ENCODE results near the gene HIP1. TPM values are rescaled to one million over a fixed set of nuclear protein-coding genes. Genes with fewer than 3 reads are reported as not detected.
A peak's percentile ranks its signal among the peaks of the same experiment; 100 is the strongest.

The HIP1 gene
- total RNA-seq, 3 donors from 2014 or later: 0.90 to 2.3 (median 1.3) TPM

DNA sequence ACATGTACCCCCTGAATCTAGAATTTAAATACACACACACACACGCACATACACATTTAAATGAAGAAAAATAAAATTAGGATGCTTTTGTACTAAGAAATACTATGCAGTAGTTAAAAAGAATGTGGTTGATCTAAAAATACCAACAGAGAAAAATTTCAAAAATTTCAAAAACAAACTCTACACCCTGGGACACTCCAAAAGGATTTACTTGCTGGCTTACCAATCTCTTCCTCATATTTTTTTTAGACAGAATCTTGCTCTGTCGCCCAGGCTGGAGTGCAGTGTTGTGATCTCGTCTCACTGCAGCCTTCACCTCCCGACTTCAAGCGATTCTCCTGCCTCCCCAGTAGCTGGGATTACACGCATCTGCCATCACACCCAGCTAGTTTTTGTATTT, 80.9 kb downstream of the HIP1 start:
- no peaks in the 10 kb centered on the region for H3K9me3 Mint-ChIP-seq
- H3K36me3 Mint-ChIP-seq (ENCODE audit: insufficient read depth): no peaks in the 10 kb centered on the region
- no peak overlapping the region for H3K4me3 Mint-ChIP-seq
- H3K27me3 Mint-ChIP-seq (ENCODE audit: low read depth): no peaks in the 10 kb centered on the region
- peaks cover 4% of the 10 kb centered on the region for H3K4me1 Mint-ChIP-seq (ENCODE audit: low read depth)
- DNase-seq: no peak
- no peak for ATAC-seq

DNA sequence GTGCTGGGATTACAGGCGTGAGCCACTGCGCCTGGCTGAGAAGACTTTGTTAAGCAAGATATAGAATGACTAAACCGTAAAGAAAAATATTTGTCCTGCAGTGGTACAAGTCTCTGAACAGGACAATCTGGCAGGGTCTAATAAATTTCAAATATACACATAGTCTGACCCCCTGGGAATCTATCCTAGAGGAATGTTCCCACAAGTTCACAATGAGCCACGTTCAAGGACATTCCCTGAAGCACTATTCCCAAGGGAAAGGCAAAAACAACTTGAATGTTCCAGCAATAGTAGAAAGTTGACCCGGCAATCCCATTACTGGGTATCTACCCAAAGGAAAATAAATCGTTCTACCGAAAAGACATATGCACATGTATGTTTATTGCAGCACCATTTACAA, 82.0 kb downstream of the HIP1 start:
- no peaks in the 10 kb centered on the region for H3K4me1 Mint-ChIP-seq (ENCODE audit: low read depth)
- no peak for DNase-seq
- no peak for ATAC-seq
- H3K27me3 Mint-ChIP-seq (ENCODE audit: low read depth): no peaks in the 10 kb centered on the region
- no peaks in the 10 kb centered on the region for H3K36me3 Mint-ChIP-seq (ENCODE audit: insufficient read depth)
- no peak overlapping the region for H3K4me3 Mint-ChIP-seq
- no peaks in the 10 kb centered on the region for H3K9me3 Mint-ChIP-seq

DNA sequence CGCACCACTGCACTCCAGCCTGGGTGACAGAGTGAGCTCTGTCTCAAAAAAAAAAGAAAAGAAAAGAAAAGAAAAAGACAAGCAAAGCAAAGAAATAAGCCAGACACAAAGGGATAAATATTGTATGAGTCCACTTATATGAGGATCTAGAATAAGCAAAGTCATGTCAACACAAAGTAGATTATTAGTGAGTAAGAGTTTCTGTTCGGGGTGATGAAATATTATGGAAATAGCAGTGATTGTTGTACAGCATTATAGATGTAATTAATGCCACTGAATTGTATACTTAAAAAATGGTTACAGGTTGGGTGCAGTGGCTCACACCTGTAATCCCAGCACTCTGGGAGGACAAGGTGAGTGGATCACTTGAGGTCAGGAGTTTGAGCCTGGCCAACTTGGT, 83.2 kb downstream of the HIP1 start:
- Mint-ChIP-seq H3K4me3 (no peak overlapping the region), H3K9me3 (no peaks in the 10 kb centered on the region), H3K36me3 (ENCODE audit: insufficient read depth) (no peaks in the 10 kb centered on the region), H3K4me1 (ENCODE audit: low read depth) (no peaks in the 10 kb centered on the region), H3K27me3 (ENCODE audit: low read depth) (no peaks in the 10 kb centered on the region)
- ATAC-seq (no peak), DNase-seq (no peak)

DNA sequence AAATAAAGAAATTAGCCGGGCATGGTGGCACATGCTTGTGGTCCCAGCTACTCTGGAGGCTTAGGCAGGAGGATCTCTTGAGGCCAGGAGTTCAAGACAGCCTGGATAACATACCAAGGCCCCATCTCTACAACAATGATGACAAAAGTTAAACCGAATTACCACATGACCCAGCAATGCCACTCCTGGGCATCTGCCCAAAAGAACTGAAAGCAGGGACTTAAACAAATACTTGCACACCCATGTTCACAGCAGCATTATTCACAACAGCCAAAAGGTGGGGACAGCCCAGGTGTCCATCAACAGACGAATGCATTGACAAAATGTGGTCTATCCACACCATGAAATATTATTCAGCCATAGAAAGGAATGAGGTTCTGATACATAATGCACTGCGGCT, 83.9 kb downstream of the HIP1 start:
- H3K9me3 Mint-ChIP-seq: no peaks in the 10 kb centered on the region
- H3K27me3 Mint-ChIP-seq (ENCODE audit: low read depth): no peaks in the 10 kb centered on the region
- no peak for ATAC-seq
- no peaks in the 10 kb centered on the region for H3K4me1 Mint-ChIP-seq (ENCODE audit: low read depth)
- no peak for DNase-seq
- no peaks in the 10 kb centered on the region for H3K36me3 Mint-ChIP-seq (ENCODE audit: insufficient read depth)
- H3K4me3 Mint-ChIP-seq: no peak overlapping the region

DNA sequence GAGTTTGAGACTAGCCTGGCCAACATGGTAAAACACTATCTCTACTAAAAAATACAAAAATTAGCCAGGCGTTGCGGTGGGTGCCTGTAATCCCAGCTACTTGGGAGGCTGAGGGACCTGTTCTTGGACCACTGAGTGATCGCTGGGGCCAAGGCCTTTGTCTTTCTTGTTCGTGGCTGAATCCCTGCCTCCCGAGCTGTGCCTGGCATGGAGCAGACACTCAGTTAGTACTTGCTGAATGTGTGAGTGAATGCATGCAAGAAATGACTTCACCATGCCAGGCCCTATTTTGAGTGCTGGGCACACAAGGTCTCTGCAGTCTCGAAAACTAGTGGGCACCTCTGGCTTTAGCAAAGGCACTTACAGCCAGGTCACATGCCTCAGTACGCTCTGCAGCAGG, 85.1 kb downstream of the HIP1 start:
- DNase-seq: no peak
- no peaks in the 10 kb centered on the region for H3K27me3 Mint-ChIP-seq (ENCODE audit: low read depth)
- ATAC-seq: no peak
- H3K36me3 Mint-ChIP-seq (ENCODE audit: insufficient read depth): no peaks in the 10 kb centered on the region
- H3K4me1 Mint-ChIP-seq (ENCODE audit: low read depth): no peaks in the 10 kb centered on the region
- H3K4me3 Mint-ChIP-seq: no peak overlapping the region
- no peaks in the 10 kb centered on the region for H3K9me3 Mint-ChIP-seq

DNA sequence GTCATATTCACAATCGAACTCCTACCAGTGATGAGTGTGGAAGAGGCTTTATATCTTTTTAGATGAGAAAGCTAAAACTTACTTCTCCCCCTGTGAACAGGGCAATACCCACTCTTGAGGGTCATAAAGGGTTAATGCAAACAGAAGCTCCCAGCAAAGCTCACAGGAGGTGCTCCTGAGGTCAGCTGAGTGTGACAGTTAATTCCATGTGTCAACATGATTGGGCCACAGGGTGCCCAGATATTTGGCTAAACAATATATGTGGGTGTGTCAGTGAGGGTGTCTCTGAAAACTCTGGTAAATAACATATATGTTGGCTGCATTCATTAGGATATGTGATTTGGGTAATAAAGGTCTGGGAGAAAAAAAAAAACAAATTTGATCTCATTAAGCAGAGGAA, 86.0 kb downstream of the HIP1 start:
- no peak for DNase-seq
- ATAC-seq: no peak
- Mint-ChIP-seq H3K4me3 (no peak overlapping the region), H3K4me1 (ENCODE audit: low read depth) (no peaks in the 10 kb centered on the region), H3K9me3 (no peaks in the 10 kb centered on the region), H3K27me3 (ENCODE audit: low read depth) (no peaks in the 10 kb centered on the region), H3K36me3 (ENCODE audit: insufficient read depth) (no peaks in the 10 kb centered on the region)

DNA sequence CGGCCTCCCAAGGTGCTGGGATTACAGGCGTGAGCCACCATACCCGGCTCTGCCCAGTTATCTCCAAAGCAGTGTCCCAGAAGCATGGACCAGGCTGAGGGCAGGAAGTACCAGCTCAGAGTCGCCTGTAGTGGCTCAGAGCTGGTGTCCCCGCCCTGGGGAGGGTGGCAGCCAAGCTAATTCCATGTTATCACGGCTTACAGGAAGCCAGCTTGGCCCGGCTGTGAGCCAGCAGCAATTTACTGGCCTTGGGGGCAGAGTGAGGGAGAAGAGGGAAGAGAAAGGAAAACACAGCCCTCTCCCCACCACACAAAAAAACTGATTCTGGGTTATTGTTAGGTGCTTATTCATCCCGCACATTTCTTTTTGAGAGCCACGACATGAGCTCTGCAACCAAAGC, 88.1 kb downstream of the HIP1 start:
- Mint-ChIP-seq H3K4me1 (ENCODE audit: low read depth) (no peaks in the 10 kb centered on the region), H3K27me3 (ENCODE audit: low read depth) (no peaks in the 10 kb centered on the region), H3K4me3 (no peak overlapping the region), H3K9me3 (no peaks in the 10 kb centered on the region), H3K36me3 (ENCODE audit: insufficient read depth) (no peaks in the 10 kb centered on the region)
- DNase-seq: no peak
- no peak for ATAC-seq

DNA sequence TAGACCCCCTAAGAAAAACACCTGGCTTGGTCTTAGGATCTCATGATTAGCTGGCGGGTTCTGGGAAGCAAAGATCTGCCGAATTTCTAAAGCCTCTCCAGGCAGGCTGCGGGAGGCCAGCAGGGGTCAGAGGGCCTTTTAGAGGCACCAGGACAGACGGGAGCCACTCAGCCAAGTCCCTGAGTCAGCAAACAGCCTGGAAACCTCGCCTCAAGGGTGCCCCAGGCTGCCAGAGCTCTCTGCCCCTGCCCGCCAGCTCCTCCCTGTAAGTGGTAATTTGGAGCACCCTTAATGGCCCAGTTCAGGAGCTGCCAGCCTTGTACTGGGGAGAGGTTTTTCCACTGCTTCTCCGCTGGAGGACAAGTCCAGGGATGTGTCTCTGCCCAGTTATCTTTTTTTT, 88.7 kb downstream of the HIP1 start:
- H3K4me1 Mint-ChIP-seq (ENCODE audit: low read depth): no peaks in the 10 kb centered on the region
- ATAC-seq (no peak), DNase-seq (no peak)
- H3K27me3 Mint-ChIP-seq (ENCODE audit: low read depth): no peaks in the 10 kb centered on the region
- H3K36me3 Mint-ChIP-seq (ENCODE audit: insufficient read depth): no peaks in the 10 kb centered on the region
- H3K9me3 Mint-ChIP-seq: no peaks in the 10 kb centered on the region
- no peak overlapping the region for H3K4me3 Mint-ChIP-seq

DNA sequence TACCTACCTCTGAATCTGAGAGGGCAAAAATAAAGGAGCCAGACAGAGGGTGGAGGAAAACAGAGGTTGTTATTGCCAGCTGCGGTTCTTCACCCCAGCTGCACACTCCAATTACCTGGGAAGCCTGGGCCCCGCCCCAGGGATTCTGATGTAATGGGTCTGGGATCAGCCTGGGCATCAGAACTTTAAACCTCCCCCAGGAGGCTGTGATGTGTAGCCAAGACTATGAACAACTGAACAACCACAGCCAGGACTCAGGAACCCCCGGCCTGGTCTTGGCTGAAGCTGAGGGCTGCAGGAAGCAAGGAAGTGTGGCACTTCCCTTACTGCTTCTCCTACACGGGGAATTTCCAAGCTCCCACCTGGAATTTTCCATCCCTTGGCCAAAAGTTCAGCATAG, 89.3 kb downstream of the HIP1 start:
- no peak for ATAC-seq

DNA sequence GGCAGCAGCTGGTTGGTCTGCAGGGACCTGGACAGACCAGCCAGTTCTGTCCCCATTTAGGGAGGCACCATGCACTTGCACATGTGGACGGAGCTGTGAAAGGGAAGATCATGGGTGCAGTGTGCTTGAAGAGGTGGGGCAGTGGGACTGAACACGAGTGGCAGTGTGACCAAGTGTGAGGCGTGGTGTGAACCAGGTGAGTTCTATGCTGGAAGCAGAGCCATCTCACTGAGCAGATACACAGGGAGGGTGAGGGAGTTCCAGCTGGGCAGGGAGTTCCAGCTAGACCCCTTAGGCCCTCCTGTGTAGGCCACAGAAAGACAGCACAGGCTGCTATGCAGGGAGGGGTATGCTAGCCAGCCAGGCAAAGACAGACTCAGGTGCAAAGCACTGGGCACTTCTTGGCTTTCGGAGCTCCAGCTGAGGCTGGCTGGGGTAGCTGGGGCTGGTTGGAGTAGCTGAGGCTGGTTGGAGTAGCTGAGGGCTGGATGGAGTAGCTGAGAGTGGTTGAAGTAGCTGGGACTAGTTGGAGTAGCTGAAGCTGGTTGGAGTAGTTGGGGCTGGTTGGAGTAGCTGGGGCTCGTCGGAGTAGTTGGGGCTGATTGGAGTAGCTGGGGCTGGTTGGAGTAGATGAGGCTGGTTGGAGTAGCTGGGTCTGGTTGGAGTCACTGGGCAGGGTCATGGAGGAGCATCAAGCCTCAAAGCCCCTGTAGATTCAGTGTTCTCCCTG, 90.9 kb downstream of the HIP1 start:
- no peak for DNase-seq
- H3K4me1 Mint-ChIP-seq (ENCODE audit: low read depth): no peaks in the 10 kb centered on the region
- no peak overlapping the region for H3K4me3 Mint-ChIP-seq
- H3K36me3 Mint-ChIP-seq (ENCODE audit: insufficient read depth): no peaks in the 10 kb centered on the region
- no peaks in the 10 kb centered on the region for H3K9me3 Mint-ChIP-seq
- no peak for ATAC-seq
- no peaks in the 10 kb centered on the region for H3K27me3 Mint-ChIP-seq (ENCODE audit: low read depth)

More for the DNA sequence above, 89.3 kb downstream of the HIP1 start:
- no peak overlapping the region for H3K4me3 Mint-ChIP-seq
- no peaks in the 10 kb centered on the region for H3K36me3 Mint-ChIP-seq (ENCODE audit: insufficient read depth)
- H3K27me3 Mint-ChIP-seq (ENCODE audit: low read depth): no peaks in the 10 kb centered on the region
- no peaks in the 10 kb centered on the region for H3K9me3 Mint-ChIP-seq
- H3K4me1 Mint-ChIP-seq (ENCODE audit: low read depth): no peaks in the 10 kb centered on the region
- no peak for DNase-seq

DNA sequence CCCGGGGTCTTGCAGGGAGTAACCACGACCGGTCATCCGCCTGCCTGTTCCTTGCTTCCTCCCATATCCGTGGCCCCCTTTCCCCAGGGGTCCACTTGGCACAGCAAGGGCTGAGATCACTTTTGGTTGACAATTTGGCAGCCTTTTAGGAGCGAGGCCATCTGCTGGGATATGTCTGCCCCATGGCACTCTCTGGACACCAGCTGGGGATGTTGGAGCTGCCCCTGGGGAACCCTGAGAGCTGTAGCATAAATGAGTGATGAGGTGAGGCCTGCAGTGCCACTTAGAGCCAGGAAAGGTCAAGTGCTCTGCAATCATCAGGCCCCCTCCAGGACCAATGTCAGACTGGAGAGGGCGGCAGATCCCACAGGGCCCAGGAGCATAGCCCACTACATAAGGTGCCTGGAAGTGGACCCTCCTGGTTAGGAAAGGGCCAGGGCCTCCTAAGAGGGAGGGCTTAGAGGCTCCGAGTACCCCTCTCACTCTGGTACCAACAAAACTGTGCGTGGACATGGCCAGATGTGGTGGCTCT, 92.1 kb downstream of the HIP1 start:
- Mint-ChIP-seq H3K27me3 (ENCODE audit: low read depth) (no peaks in the 10 kb centered on the region), H3K4me3 (no peak overlapping the region), H3K9me3 (no peaks in the 10 kb centered on the region), H3K4me1 (ENCODE audit: low read depth) (no peaks in the 10 kb centered on the region), H3K36me3 (ENCODE audit: insufficient read depth) (no peaks in the 10 kb centered on the region)
- DNase-seq: no peak
- no peak for ATAC-seq

DNA sequence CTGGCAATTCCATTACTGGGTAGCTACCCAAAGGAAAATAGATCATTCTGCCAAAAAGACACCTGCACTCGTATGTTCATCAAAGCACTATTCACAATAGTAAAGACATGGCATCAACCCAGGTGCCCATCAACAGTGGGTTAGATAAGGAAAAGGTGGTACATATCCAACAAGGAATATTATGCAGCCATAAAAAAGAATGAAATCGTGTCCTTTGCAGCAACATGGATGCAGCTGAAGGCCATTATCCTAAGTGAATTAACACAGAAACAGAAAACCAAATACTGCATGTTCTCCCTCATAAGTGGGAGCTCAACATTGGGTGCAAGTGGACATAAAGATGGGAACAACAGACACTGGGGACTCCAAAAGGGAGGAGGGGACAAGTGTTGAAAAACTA, 93.2 kb downstream of the HIP1 start:
- ATAC-seq (no peak), DNase-seq (no peak)
- H3K36me3 Mint-ChIP-seq (ENCODE audit: insufficient read depth): no peaks in the 10 kb centered on the region
- H3K4me1 Mint-ChIP-seq (ENCODE audit: low read depth): no peaks in the 10 kb centered on the region
- no peak overlapping the region for H3K4me3 Mint-ChIP-seq
- H3K27me3 Mint-ChIP-seq (ENCODE audit: low read depth): no peaks in the 10 kb centered on the region
- H3K9me3 Mint-ChIP-seq: no peaks in the 10 kb centered on the region

DNA sequence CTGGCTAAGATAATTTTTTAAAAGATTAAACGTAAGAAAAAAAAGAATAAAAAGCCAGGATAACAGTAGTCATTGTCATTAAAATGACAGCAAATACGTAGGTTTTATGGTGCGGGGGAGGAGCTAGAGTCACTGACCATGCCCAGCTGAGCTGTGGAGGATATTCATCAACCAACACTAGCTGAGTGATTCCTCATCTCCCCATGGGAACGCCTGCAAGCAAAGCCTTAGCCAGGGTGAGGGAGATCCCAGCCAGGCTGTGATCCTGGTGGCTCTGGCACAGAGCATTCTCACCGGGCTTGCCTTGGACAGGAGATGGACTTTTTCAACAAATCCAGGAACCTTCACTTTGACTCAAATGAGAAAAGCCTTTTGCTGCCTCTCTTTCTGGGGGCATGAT, 94.2 kb downstream of the HIP1 start:
- H3K4me1 Mint-ChIP-seq (ENCODE audit: low read depth): peaks cover 4% of the 10 kb centered on the region
- no peaks in the 10 kb centered on the region for H3K27me3 Mint-ChIP-seq (ENCODE audit: low read depth)
- ATAC-seq: no peak
- H3K9me3 Mint-ChIP-seq: no peaks in the 10 kb centered on the region
- no peak for DNase-seq
- no peak overlapping the region for H3K4me3 Mint-ChIP-seq
- H3K36me3 Mint-ChIP-seq (ENCODE audit: insufficient read depth): no peaks in the 10 kb centered on the region

DNA sequence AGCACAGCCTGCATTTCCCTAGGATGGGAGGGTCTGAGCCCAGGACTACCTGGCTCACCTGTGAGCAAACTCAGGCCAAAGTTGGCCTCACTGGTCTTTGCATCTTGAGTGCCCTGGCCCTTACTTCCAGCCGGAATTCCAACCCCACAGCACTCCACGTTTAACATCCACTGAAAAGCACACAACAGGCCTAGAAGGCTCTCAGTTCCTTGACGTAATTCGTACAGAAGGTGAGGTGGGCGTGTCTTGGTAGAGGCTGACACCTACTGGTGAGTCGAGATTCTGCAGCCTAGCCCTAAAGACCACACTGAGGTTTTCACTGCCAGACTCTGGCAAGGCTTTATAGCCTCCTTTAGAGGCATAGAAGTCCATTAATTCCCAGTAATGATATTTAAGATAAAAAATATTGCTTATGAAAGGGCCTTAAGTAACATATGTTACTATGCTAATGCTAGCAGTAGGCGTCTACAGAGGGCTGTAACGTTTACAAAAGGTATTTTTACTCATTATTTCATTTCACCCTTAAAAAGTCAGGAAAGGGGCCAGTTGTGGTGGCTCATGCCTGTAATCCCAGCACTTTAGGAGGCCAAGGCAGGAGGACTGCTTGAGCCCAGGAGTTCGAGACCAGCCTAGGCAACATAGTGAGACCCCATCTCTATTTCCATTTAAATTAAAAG, 95.8 kb downstream of the HIP1 start:
- no peaks in the 10 kb centered on the region for H3K9me3 Mint-ChIP-seq
- ATAC-seq: peak; percentile 77 to 78
- H3K4me3 Mint-ChIP-seq: no peak overlapping the region

DNA sequence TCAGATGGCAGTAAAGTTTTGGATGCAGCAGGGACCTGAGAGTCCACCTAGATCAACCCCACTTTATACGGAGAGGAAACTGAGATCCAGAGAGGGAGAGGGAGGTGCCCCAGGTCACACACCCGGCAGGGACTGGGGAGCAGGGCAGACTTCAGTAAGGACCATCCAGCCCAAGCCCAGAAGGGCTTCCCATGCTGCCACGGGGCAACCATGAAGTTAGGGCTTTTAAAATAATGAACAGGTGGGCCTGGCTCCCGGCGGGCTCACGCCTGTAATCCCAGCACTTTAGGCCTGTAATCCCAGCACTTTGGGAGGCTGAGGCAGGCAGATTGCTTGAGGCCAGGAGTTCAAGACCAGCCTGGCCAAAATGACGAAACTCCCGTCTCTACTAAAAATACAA, 98.5 kb downstream of the HIP1 start:
- Mint-ChIP-seq H3K27me3 (ENCODE audit: low read depth) (no peaks in the 10 kb centered on the region), H3K9me3 (no peaks in the 10 kb centered on the region), H3K36me3 (ENCODE audit: insufficient read depth) (no peaks in the 10 kb centered on the region), H3K4me3 (peak overlapping the region; percentile 84), H3K4me1 (ENCODE audit: low read depth) (peaks cover 8% of the 10 kb centered on the region)
- ATAC-seq (no peak), DNase-seq (no peak)

More for the DNA sequence above, 95.8 kb downstream of the HIP1 start:
- Mint-ChIP-seq H3K4me1 (ENCODE audit: low read depth) (peaks cover 8% of the 10 kb centered on the region), H3K27me3 (ENCODE audit: low read depth) (no peaks in the 10 kb centered on the region), H3K36me3 (ENCODE audit: insufficient read depth) (no peaks in the 10 kb centered on the region)
- peak; percentile 57 for DNase-seq
